ENCODE results near the gene GOLGA6B. TPM values are rescaled to one million over a fixed set of nuclear protein-coding genes. Genes with fewer than 3 reads are reported as not detected.

Gene GOLGA6B
- total RNA-seq, 1 experiment from 2014 or later: 0.10 TPM

GRCh38 chr15:72676838-72677237 is 22.3 kb downstream of the GOLGA6B start:
- Histone ChIP-seq H3K9ac (ENCODE audit: low read length) (no peak overlapping the region), H3K36me3 (ENCODE audit: control insufficient read depth in 1 of 2, insufficient read depth in 2 of 2, low read length in 2 of 2) (no peaks in the 10 kb centered on the region), H3K27ac (ENCODE audit: low read depth, low read length) (no peak overlapping the region), H3K27me3 (ENCODE audit: insufficient read depth, low read length) (peaks cover 18% of the 10 kb centered on the region), H3K4me1 (ENCODE audit: control insufficient read depth in 1 of 2, insufficient read depth in 2 of 2, low read length in 2 of 2) (no peaks in the 10 kb centered on the region), H3K4me3 (replicated peaks in 1 of 2; ENCODE audit: low read depth in 1 of 2, low read length in 2 of 2) (no peak overlapping the region), H3K9me2 (ENCODE audit: insufficient read depth) (no peaks in the 10 kb centered on the region), H3K4me2 (ENCODE audit: low read length) (no peak overlapping the region), H3K79me2 (ENCODE audit: insufficient read depth, low read length) (no peaks in the 10 kb centered on the region), H3K9me3 (ENCODE audit: control insufficient read depth in 1 of 2, insufficient read depth in 1 of 2, low read depth in 1 of 2, low read length in 2 of 2) (no peaks in the 10 kb centered on the region), H4K20me1 (ENCODE audit: insufficient read depth) (no peaks in the 10 kb centered on the region), H2AFZ (ENCODE audit: low read depth, low read length, poor library complexity, severe bottlenecking) (no peak overlapping the region)
- ChIA-PET RAD21 (ENCODE audit: low non-redundant PET in 1 of 2, low total read pairs in 2 of 2, uncharacterized antibody in 2 of 2, unreplicated experiment in 2 of 2) (no interaction called here), CTCF (no interaction called here), POLR2A (no interaction called here)
- BruUV-seq (replicated peaks): no TSS peak
- TF ChIP-seq REST (IDR thresholded peaks at IDR 0.05; ENCODE audit: low read depth): no peak
- no peak for TF ChIP-seq ZFX (IDR thresholded peaks at IDR 0.05)
- TF ChIP-seq POLR2A (IDR thresholded peaks at IDR 0.05; ENCODE audit: borderline replicate concordance, extremely low read depth, insufficient read depth, insufficient read length): no peak
- no peak for TF ChIP-seq TCF7L2 (IDR thresholded peaks at IDR 0.05; ENCODE audit: borderline replicate concordance, extremely low read depth, insufficient read depth, insufficient read length)
- no peak for TF ChIP-seq CTCF (IDR thresholded peaks at IDR 0.05 in 2 of 3, conservative IDR thresholded peaks at IDR 0.05 in 1 of 3; ENCODE audit: borderline replicate concordance in 1 of 3, insufficient read depth in 1 of 3, low read depth in 2 of 3, low read length in 2 of 3)
- no peak for TF ChIP-seq ZNF274 (IDR thresholded peaks at IDR 0.05; ENCODE audit: low read depth, low read length)
- TF ChIP-seq YY1 (IDR thresholded peaks at IDR 0.05; ENCODE audit: extremely low read depth, insufficient replicate concordance, low read depth, low read length): no peak
- no peak for TF ChIP-seq FOSL1 (IDR thresholded peaks at IDR 0.05; ENCODE audit: low read depth)
- no peak for TF ChIP-seq EZH2phosphoT487 (IDR thresholded peaks at IDR 0.05; ENCODE audit: borderline replicate concordance)
- TF ChIP-seq SIN3A (IDR thresholded peaks at IDR 0.05; ENCODE audit: low read depth): no peak
- TF ChIP-seq RAD21 (IDR thresholded peaks at IDR 0.05; ENCODE audit: low read depth): no peak
- no peak for TF ChIP-seq SP1 (IDR thresholded peaks at IDR 0.05; ENCODE audit: low read depth)
- no peak for TF ChIP-seq ZBTB33 (IDR thresholded peaks at IDR 0.05; ENCODE audit: extremely low read depth, insufficient replicate concordance, low read length)
- DNase-seq (ENCODE audit: low read depth, low spot score) (no peak), ATAC-seq (no peak)
- intact Hi-C loops (cut with micrococcal nuclease): no loop called here
